8988T (cell line): ENCODE data around the gene ZSWIM6.

ENCODE experiments used
- DNase-seq: peaks from one replicate; pipeline ENCODE4 v3.0.0; 2011

ZSWIM6 gene

GRCh38 chr5:61331407-61332357 is at the start of gene ZSWIM6:
TSS of gene ZSWIM6 (plus strand) at chr5:61332258. CDS start at chr5:61332273, 15 bp downstream.
- peak; percentile 97 for DNase-seq

GRCh38 chr5:61283471-61283870 is 48.6 kb upstream of the ZSWIM6 start:
- DNase-seq = no peak

DNA sequence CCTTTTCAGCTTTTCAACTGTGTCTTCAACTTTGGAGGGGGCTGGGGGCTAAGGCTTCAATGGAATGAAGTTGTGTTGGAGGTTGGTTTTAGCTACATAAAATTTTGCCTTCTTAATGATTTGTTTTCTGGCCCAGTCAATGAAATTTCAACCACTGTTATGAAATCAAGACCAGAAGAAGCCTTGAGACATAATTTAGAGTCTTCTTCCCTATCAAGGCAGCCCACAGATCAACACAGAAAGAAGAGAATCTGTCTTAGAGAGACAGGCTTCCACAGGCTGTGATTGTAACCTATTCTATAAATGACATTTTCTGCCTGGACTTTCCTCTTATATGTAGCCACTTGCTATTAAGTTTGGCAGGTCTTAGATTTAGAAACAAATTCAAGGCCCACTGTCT is 46.5 kb upstream of the ZSWIM6 start:
- DNase-seq = no peak

- no peak for DNase-seq
These were observed 45.5 kb upstream of the ZSWIM6 start for GRCh38 chr5:61286446-61287132.

DNA sequence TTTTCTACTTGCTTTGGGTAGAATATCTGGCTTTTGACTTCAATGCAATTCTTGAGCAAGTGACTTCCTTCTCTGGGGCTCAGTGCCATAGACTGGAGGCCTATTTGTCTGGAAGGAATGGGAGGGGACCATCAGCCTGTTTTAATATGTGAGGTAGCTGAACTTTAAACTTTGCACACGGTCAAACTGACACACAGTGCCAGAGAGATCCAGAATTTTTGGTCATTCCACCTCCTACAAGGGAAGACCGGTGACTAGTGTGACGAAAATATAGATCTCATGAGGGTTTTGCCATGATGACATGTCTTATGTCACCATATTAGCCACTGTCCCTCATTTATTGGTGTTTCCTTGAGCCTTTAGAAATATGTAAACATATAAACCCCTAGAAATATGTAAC is 44.6 kb upstream of the ZSWIM6 start:
- DNase-seq = no peak

DNA sequence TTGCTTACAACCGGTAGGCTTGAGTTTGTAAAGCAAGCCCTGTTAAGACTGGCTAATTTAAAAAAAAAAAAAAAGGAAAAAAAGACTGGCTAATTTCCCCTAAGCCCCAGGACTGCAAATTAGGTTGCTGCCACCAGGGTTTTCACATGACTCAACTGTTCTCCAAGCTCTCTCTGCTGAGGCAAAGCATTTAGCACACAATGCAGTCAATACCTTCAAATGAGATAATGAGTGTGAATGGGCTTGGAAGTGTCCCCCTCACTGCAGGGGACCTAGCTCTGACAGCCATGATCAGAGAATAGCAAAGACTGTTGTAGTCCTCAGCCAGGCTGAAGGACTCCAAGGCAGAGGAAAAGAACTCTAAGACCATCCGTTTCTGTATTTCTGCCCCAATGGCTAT is 42.8 kb upstream of the ZSWIM6 start:
- DNase-seq = no peak

GRCh38 chr5:61289669-61290306 is 42.3 kb upstream of the ZSWIM6 start:
- no peak for DNase-seq

- no peak for DNase-seq
These were observed 41.3 kb upstream of the ZSWIM6 start for GRCh38 chr5:61290791-61291210.

GRCh38 chr5:61292062-61292657 is 39.9 kb upstream of the ZSWIM6 start:
- DNase-seq = no peak

DNA sequence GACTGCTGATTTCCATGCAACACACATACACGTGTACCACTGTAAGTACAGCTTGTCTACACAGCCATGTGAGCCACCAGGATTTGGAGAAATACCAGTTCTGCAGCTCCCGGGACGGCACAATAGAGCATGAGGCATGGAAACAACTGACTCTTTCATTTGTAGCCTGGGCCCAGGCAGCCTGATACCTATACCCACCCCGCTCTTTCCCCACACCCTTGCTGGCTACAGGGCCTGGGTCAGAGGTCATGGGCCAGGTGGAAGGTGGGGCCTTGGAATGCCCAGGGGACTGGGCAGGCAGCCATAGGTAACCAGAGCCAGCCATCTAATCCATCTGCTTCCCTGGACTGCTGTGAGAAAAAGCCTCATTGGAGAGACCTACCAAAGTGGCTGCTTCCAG is 39.0 kb upstream of the ZSWIM6 start:
- DNase-seq = no peak

DNA sequence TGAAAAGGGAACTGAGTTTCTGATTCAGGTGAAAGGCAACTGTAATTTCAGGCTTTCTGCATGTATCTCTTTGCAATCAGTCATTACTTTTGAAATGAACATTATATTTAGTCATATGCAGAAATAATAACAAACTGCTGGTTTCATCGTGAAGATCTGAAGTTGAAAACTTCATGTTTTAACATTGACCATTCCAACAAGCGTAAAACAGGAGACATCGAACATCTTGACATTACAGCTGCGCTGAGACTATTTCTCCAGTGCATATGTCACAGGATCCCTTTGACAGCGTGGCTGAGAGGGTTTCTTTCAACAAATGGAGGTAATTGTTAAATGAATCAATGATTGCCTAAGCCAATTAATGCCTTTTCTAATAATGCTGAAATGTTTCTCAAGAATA is 38.2 kb upstream of the ZSWIM6 start:
- DNase-seq = no peak

GRCh38 chr5:61295365-61295764 is 36.7 kb upstream of the ZSWIM6 start:
- DNase-seq = no peak

- DNase-seq = no peak
These were observed 34.0 kb upstream of the ZSWIM6 start for GRCh38 chr5:61298066-61298465.

GRCh38 chr5:61298580-61298979 is 33.5 kb upstream of the ZSWIM6 start:
- DNase-seq = no peak

GRCh38 chr5:61299261-61299681 is 32.8 kb upstream of the ZSWIM6 start:
- DNase-seq = no peak

DNA sequence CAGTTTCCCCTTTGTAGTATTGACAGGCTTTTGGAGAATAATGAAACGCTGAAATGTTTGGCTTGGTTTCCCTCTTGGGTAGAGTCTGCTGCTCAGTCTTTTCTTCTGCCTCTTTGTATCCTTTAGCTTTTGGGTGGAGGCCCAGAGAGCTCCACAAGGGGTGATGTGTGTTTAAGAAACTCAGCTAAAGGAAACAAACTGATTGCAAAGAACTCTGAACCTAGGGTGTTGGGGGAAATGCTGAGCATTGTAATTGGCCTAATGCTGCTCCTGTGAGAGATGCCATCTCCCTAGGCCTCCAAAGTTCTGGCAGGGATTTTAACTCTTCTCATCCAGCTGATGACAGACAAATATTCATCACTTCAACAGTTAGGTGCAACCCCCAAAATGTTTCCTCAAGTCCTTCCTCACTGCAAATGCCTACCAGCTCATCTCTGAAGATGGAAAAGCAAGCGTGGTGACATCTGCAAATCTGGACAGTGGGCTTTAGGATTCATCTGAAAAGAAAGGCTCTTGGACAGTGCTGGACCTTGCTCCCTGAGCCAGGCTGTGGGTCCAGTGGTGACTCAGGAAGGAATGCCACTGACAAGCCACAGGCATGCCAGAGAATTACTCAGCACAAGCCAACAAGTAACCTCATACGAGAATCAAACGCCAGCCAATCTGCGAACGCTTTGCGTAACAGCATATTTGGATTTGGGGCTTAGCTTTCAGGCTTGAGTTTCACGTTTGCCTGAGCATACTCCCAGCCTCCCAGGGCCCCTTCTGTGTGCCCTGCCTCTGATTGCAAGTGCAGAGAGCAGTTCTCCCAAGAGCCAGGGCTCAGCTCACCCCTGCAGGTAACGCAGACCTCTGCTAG is 30.5 kb upstream of the ZSWIM6 start:
- DNase-seq = peak; percentile 31

- no peak for DNase-seq
These were observed 29.9 kb upstream of the ZSWIM6 start for GRCh38 chr5:61302200-61302563.

- no peak for DNase-seq
These were observed 28.7 kb upstream of the ZSWIM6 start for GRCh38 chr5:61303346-61303745.

DNA sequence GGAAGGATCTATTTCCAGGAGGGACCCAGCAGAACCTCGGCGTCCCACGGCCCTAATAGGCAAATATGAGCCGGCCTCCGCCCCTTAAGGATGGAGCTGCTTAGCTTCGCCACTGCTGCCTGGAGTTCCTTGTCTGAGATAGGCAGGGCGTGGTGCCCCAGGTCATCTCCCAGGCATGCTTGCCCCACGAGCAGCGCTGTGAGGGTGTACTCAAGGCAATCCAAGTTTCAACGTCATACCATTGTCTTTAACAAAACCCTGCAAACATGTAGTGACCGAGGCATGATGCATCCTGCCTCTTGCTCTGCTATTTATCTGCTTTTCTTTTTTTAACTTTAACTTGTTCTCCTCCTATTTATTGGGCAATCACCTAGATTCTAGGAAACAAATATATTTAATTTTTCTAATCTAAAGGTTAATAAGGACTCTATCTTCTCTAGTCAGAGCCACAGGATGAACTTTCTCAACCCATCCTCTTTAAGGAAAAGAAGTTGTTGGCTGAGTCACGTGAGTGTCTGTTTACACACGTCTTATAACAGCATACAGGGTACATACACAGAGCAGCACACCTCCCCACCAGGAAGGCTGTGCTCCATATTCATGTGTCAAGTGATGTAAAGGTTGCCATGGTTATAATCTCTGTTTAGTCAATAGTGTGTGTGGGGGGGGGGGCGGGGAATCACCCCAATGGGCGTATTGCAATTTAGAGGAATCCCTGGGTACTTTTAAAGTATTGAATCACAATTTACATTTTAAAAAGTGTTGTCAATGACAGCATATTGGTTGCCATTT is 27.3 kb upstream of the ZSWIM6 start:
- DNase-seq = no peak

GRCh38 chr5:61306531-61307131 is 25.4 kb upstream of the ZSWIM6 start:
- DNase-seq = no peak

DNA sequence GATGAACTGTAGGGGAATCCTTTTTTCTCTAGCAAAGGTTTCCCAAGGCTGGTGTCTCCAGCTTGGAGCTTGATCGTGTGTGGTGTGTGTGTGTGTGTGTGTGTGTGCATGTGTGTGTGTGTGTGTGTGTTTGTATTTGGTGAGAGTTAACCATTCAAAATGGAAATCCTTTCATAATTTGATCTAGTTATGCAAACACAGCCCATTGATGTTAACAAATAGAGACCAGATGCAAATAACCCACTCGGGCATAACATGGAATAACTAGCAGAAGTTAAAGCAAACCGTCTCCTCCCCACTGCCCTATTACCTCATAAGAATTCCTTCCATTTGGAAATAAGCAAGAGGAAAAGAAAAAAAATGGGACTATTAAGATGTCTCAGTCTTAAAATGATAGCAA is 24.9 kb upstream of the ZSWIM6 start:
- no peak for DNase-seq
